GM12891 (cell line): ENCODE data around the gene C11orf21.

Experiments used
- POLR2A ChIP-seq: IDR thresholded peaks from 2 replicates; pipeline ENCODE4 v1.6.1; 2011; ENCODE audit warnings: low read depth, low read length, control low read depth
- POLR2AphosphoS5 ChIP-seq: IDR thresholded peaks from 2 replicates; pipeline ENCODE4 v1.6.1; 2011; ENCODE audit warnings: low read depth, low read length, control low read depth
- SPI1 ChIP-seq: IDR thresholded peaks from 2 replicates; pipeline ENCODE4 v1.6.1; 2011; ENCODE audit warnings: low read depth, low read length, control low read depth

DNA sequence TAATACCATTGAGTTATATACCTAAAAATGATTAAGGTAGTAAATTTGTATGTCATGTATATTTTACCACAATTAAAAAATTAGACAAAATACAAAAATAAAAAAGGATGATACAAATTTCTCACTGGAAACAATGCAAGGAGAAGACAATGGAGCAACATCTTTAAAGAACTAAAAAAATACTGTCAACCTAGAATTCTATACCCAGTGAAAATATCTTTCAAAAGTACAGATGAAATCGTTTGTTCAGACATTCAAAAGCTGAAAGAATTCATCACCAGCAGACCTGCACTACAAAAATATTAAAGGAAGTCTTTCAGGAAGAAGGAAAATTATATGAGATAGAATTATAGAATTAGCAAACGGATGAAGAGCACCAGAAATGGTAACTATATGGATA lies 21.5 kb downstream of the C11orf21 start:
- TF ChIP-seq POLR2A (no peak), POLR2AphosphoS5 (no peak), SPI1 (no peak)
